Stimulated activated CD4-positive, alpha-beta T cell treated with anti-CD3 and anti-CD28 coated beads, Interleukin-1b, Interleukin-23, amount 100 ng/mL, for 4 hours (primary cell): ENCODE measurements around the gene PHRF1.
A peak's percentile ranks its signal among the peaks of the same experiment; 100 is the strongest.

Experiments used
- DNase-seq, 2 donors: peaks; one replicate each; pipeline ENCODE4 v3.0.0-alpha.2; 2020; ENCODE audit warnings: low read depth in 2 of 2

PHRF1 gene, protein sequence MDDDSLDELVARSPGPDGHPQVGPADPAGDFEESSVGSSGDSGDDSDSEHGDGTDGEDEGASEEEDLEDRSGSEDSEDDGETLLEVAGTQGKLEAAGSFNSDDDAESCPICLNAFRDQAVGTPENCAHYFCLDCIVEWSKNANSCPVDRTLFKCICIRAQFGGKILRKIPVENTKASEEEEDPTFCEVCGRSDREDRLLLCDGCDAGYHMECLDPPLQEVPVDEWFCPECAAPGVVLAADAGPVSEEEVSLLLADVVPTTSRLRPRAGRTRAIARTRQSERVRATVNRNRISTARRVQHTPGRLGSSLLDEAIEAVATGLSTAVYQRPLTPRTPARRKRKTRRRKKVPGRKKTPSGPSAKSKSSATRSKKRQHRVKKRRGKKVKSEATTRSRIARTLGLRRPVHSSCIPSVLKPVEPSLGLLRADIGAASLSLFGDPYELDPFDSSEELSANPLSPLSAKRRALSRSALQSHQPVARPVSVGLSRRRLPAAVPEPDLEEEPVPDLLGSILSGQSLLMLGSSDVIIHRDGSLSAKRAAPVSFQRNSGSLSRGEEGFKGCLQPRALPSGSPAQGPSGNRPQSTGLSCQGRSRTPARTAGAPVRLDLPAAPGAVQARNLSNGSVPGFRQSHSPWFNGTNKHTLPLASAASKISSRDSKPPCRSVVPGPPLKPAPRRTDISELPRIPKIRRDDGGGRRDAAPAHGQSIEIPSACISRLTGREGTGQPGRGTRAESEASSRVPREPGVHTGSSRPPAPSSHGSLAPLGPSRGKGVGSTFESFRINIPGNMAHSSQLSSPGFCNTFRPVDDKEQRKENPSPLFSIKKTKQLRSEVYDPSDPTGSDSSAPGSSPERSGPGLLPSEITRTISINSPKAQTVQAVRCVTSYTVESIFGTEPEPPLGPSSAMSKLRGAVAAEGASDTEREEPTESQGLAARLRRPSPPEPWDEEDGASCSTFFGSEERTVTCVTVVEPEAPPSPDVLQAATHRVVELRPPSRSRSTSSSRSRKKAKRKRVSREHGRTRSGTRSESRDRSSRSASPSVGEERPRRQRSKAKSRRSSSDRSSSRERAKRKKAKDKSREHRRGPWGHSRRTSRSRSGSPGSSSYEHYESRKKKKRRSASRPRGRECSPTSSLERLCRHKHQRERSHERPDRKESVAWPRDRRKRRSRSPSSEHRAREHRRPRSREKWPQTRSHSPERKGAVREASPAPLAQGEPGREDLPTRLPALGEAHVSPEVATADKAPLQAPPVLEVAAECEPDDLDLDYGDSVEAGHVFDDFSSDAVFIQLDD (N-terminal part only)

DNA sequence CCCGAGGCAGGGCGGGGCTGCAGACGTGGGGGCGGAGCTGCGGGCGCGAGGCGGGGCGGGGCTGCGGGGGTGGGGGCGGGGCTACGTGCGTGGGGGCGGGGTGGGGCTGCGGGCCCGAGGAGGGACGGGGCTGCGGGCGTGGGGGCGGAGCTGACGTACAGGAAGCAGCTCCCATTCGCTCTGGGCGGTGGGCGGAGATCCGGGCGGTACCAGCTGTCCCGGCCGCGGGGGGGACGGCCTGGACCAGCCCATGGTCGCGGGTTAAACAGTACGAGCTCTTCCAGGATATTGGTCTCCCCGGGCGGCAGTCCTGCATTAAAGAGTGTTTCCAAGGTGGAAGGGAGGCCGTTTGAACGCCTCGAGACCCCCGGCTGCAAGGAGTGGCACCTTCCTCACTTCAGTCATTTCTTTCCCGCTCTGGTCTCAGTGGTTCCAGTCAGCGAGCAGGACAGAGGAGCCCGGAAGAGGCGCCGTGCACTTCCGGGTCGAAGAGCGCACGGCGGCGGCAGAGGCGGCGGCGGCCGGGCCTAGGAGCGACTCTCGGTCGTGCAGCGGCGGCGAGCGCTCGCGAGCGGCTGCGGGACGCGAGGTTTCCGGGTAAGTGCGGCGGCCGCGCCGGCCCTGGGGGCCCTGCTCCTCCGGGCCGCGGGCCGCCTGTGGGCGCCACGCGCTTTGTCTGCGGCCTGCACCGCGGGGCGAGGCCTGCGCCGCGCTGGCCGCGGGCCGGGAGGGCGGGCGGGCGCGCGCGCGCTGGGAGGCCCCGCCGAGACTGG, at the start of gene PHRF1:
Gene PHRF1 (plus strand): TSS at position 475 of the 773 bp plus-strand sequence. CDS start 5,043 bp downstream, outside the sequence.
- DNase-seq: peak; percentile 95

DNA sequence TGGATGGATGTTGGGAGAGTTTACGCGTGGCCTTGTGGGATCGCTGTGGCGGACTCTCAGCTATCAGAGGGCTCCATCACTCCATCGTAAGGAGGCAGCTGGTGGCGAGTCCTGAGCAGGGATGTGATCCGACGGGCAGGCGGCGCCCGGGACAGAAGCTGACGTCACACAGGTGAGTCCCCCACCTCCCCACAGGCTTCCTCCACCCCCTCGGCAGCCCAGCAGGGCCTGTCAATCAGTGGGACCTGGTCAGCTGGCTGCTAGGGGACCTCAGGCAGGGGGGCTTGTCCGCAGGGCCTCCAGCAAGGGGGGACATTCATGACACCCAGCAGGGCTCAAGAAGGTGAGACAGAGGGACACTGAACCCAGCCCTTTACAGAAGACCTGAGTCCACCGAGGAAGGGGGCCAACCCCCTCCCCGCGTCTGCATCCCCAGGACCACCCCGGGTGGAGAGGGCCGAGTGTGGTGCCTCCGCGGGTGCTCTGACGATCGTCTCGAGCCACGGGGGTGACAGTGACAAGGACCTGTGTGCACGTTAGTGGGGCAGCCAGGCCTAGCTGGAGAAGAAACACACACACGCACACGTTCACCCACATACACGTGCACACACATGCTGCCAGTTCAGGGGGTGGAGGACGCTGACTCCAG, 48.0 kb upstream of the PHRF1 start:
- DNase-seq: no peak

DNA sequence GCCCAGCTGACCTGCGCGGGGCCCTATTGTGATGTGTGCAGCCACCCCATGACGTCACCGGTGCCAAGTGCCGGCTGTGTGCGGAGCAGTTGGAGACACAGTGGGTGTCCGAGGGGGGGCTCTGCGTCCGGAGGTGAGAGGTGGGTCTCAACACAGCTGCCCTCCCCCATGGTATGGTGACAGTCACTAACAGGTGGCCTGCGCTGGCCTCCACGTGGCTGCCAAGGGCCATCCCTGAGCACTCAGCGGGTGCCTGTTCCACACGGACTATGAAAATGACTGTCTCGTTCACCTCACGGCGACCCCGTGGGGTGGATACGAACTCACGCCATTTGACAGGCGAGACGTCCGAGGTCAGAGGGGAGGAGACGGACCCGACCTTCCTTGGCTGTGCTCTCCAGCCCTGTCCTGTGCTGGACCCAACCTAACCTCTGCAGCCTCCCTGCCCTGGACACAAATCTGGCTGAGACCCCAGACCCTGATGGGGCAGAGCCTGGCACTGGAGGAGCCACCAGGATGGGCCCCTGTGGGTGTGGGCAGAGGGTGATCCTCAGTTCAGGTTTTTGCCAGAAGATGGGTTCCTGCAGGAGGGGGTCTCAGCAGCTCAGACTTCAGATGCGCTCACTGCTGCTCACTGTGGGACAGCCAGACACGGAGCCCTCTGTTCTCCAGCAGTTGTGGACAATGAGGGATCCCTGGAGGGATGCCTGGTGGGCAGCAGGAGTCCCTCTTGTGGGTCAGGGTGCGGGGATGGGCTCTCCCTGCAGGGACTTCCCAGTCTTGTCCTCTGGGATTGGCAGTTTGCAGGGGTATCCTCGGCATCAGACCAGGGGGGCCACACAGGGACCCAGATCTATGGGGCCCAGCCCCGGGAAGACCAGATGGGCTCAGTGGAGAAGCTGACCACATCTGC, 47.2 kb upstream of the PHRF1 start:
- no peak for DNase-seq

DNA sequence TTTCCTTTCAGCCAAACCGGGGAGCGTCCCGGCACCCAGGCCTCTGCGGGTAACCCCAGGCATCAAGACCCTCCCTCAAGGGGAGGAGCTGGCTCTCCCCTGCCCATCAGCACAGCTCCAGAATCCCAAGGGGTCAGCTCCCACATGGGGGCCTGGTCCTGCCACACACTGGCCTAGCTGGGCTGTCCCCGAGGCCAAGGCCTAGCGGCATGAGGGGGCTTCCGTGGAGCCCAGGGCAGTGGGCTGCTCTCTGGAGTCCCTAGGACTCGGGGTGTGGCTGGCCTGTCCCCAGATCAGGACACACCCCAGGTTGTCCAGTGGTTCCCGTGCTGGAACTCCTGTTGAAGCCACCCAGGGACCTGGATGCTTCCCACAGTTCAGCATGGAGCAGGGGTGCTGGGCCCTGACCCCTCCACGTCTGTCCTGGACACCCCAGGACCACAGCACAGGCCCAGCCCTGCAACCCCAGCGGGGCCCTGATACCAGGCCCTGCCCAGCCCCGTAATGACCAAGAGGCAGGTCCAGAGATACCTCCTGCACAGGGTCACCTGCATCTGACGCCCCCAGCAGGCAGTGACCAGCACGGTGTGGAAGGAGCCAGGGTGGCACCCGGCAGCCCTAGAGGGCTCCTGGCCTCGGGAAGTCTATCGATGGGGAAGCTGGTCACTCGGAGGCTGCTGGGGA, 46.4 kb upstream of the PHRF1 start:
- DNase-seq: no peak

DNA sequence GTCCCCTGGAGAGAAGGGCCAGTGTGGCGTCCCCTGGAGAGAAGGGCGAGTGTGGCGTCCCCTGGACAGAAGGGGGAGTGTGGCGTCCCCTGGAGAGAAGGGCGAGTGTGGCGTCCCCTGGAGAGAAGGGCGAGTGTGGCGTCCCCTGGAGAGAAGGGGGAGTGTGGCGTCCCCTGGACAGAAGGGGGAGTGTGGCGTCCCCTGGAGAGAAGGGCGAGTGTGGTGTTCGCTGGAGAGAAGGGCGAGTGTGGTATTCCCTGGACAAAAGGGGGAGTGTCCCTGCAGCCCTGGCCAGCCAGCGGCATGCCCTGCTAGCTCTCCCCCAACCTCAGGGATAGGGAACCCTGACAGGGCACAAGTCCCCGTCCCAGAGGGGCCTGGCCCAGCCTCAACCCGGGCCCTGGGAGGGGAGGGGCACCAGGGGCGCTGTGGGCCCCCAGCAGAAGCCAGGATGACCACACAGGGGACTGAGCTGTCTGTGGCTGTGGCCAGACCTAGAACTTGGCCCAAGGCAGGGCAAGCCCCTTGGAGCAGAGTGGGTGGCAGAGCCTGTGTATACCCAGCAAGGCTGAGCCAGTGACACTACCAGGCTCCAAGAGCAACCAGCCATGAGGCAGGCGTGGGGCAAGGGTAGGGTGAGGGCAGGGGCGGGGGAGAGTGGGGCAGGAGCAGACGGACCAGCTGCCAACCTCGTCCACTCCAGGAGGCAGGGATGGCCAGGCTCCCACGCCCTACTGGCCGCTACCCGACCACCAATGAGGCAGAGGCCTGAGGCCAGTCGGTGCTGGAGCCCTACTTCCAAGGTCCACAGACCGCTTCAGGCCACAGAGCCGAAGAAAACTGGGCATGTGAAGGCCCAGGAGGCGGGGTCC, 45.1 kb upstream of the PHRF1 start:
- DNase-seq: no peak

DNA sequence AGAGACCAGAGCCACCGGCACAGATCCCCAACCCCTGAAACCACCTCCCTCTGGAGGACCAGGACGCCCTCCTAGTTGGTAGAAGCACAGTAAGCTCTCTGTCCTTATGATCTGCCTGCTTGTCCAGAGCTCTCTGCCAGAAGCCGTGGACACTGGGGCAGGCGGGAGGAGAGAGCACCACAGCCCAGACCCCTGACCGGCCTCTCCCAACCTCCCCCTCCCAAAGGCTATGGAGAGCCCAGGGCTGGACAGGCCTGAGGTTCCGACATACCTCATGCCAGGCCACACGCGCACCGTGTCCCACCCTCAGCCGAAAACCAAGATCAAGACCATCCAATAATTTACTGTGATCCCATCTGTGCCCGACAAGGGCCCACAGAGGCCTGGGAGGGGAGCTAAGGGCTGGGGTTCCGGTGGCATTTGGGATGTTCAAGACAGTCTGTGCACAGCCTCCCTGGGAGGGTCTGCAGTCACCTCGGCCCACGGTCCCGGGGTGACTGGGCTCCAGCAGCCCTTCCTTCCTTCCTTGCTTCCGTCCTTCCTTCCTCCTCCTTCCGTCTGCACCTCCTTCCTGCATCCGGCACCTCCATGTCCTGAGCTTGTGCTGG, 44.2 kb upstream of the PHRF1 start:
- no peak for DNase-seq

DNA sequence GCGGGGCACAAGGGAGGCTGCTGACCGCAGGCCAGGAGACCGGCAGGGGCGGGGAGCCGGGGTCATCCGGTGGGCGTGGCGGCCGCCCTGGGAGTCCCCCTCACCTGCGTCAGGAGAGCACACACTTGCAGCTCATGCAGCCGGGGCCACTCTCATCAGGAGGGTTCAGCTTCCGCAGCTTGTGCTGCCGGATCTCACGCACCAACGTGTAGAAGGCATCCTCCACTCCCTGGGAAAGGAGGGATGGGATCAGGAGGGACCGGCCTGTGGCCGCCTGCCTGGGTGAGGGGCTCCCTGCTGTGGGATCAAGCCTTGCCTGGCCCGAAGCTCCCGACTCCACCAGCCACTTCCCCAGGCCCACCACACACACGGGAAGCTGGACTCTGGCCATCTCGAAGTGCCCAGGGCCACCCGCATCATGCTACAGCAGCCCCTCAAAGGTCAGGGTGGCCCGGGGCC, 43.7 kb upstream of the PHRF1 start:
- DNase-seq: no peak

DNA sequence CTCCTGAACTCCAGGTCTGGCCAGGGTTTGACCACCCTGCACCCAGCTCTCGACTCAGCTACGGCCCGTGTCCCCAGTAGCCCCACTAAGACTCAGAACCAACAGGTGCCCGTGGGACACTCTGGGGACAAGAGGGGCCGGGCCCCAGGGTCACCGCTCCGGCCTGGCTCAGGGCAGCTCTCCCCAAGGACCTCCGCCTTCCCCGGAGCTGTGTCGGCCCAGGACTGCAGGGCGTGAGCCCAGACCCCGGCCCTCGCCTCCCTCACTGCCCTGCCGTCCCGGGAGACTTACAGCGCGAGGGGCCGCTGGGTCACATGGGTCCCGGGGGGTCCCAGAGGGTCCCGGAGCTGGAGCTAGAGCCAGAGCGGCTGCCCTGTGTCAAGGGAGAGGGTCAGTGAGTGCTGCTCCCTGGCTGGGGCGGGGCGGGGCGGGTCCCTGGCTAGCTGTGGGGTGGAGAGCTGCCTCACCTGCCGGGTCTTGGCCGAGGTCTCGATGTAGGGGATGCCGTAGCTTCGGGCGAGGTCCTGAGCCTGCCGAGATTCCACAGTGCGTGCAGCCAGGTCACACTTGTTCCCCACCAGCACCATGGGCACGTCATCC, 43.2 kb upstream of the PHRF1 start:
- DNase-seq: no peak

DNA sequence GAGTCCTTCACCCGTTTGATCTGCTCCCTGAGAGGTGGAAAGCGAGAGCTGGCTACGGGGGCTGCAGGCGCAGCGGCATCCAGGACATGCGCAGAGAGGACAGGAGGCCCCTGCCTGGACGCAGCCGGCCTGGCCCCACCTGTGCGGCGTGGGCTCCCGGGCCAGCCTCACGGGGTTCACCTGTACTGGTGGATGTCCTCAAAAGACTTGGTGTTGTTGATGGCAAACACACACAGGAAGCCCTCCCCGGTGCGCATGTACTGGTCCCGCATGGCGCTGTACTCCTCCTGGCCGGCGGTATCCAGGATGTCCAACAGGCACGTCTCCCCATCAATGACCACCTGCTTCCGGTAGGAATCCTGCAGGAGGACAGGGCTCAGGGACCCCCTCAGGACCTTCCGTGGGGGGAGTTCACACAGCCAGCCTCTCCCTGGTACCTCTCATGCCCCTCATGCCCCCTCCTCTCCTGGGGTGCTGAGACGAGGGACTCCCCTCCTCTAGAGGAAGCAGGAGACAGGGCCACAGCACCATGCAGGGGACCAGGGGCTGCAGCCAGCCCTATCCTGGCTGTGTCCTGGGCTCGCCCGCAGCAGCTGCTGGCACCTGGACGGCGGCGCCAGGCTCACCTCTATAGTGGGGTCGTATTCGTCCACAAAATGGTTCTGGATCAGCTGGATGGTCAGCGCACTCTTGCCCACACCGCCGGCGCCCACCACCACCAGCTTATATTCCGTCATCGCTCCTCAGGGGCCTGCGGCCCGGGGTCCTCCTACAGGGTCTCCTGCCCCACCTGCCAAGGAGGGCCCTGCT, 42.5 kb upstream of the PHRF1 start:
- no peak for DNase-seq

DNA sequence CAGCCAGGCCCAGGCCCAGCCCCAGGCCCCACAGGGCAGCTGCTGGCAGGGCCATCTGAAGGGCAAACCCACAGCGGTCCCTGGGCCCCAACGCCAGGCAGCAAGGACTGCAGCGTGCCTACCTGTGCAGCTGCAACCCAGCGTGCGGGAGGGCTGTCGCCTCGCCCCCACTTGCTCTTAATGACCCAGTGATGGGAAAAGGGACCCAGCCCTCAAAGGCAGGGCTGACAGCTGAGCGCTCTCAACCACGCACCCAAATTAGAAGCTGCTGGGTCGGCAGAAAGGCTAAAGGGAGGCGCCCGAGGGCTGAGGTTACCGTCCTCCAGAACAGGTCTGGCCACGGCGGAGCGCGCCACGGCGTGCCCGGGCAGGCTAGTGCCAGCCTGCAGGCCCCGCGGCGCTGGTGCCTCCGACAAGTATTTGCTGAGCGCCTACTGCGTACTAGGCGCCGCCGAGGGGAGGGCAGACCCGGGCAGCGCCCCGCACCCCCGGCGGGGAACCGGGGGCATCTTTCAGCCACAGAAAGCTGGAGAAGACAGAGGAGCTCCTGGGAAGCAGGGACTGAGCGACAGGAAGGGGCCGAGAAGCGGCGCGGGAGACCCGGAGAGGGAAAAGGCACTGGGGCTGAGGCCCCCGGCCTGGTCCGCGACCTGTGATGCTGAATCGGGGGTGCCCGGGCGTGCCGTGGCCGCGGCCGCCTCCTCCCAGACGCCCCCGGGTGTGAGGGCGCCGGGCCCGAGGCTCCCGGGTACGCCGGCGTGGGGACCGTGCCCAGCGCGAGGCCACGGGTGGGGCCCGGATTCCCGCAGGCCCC, 41.7 kb upstream of the PHRF1 start:
- DNase-seq: peak in 1 of 2 donors; percentile 28

DNA sequence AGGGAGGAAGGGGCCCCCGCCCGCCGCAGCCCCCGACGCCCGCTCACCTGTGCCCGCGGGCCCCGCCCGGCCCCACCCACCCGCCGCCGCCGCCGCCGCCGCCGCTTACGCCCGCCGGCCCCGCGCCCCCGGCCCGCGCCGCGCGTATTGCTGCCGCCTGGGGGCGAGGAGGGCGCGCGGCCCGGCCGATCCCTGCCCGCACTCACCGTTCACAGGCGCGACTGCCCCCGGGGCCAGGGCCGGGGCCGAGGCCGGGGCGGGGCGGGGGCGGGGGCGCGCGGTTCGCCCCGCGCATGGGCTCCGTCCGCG, 41.1 kb upstream of the PHRF1 start:
- DNase-seq: peak in 1 of 2 donors; percentile 32

DNA sequence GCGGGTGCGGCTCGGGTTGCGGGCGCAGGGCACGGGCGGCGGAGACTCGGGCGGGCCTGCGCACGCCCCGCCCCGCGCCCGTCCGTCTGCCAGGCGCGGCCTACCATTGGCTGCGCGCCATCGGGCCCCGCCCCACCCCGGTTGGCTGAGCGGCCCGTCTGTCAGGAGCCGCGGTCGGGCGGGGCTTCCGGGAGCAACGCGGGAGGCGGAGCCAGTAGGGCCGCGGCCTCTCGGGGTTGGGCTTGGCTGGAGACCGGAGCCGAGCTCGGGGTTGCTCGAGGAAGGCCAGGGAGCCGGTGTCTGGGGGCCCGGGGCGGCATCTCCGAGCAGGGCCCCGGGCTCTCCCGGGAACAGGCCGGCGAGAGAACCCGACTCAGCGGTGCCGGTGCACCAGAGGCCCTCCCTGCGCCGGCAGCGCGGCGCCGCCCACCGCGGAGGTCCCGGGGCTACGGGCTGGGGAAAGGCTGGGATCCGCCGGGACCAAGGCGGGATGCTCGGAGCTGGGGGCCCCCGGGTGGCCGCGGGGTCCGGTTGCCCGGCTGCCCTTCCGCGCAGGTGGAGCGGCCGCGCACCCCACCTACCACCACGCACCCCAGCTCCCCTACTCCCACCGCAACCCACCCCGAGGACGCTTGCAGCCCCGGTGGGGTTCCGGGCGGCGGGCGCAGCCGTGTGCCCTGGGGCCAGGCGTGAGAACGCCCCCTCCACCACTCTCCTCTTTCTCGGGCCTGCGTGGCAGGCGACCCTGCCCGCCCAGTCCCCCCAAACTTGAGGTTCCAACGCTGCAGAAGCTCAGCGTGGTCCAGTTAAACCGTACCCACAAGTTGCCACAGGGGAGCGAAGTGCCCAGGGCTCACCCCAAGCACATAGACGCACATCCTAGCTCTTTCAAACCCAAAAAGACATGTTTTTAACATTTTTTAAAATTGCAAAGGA, 40.5 kb upstream of the PHRF1 start, which contains the start of gene HRAS:
Gene HRAS (minus strand): TSS at position 58 of the 936 bp plus-strand sequence.
- DNase-seq: peak; percentile 93 to 97

DNA sequence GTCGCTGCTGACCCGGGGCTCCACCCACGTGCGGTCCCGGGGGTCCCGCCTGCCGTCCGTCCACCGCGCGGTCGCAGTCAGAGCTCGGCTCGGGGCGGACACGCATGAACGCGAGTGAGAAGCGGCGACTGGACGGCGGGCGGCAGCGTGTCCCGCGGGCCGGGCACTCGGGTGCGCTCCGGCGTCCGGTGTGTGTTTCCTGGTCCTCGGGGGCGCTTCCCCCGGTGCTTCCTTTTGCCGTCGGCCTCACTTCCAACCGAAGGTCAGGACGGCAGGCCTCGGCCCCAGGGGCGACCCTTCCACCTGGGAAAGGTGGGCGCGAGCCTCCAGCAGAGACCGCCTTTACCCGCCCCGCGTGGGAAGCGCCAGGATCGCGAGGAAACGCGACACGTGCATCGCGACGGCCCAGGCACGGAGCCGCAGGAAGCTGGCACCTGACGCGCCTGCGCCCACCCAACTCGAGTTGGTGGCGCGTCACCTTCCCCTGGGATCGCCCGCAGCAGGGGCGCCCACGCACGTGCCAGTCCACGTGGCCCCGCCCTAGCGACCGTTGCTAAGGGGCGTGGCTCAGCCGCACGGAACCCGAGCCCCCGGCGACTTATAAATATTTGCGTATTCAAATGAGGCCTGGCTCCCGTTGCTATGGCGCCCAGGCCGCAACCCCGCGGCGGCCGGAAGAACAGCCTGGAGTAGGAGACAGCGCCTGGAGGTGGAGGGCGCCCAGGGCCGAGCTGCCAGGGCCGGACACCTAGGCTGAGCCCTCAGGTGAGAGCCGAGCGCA, 39.2 kb upstream of the PHRF1 start, which contains the start of gene LRRC56:
Gene LRRC56 (plus strand): TSS at position 687 of the 781 bp plus-strand sequence. CDS start 3,158 bp downstream, outside the sequence.
- DNase-seq: peak; percentile 88 to 93
